T-helper 17 cell (primary cell): ENCODE results near the gene NDUFB6. TPM values are rescaled to one million over a fixed set of nuclear protein-coding genes. Genes with fewer than 3 reads are reported as not detected.
A peak's percentile ranks its signal among the peaks of the same experiment; 100 is the strongest.
"Not testable (repeated sequence)": the region's sequence is repeated elsewhere in the genome, so short reads cannot be mapped to it uniquely, and the experiment has no call there.

Experiments
- ATAC-seq: fragments of 150-1000 bp; cut with Tn5 transposase; 2 replicates; pipeline ENCODE4 v1.10.0; 2021; ENCODE audit warnings: mild to moderate bottlenecking, moderate library complexity
- DNase-seq, 3 donors: peaks; one replicate each; pipeline versions ENCODE4 v3.0.0 to v3.0.0-alpha.2; 2020 to 2021
- H3K9me3 ChIP-seq: one replicate; pipeline ENCODE4 v1.7.0; 2013; ENCODE audit warnings: low read length, mild to moderate bottlenecking; ENCODE audit not compliant: control insufficient read depth, poor library complexity, severe bottlenecking
- H3K27ac Mint-ChIP-seq: one replicate; pipeline ENCODE4 v1.8.0; 2022; ENCODE audit warnings: mild to moderate bottlenecking, moderate library complexity, mixed read lengths
- H3K27me3 Mint-ChIP-seq: one replicate; pipeline ENCODE4 v1.8.0; 2022; ENCODE audit warnings: mixed read lengths
- H3K36me3 Mint-ChIP-seq: one replicate; pipeline ENCODE4 v1.8.0; 2022; ENCODE audit warnings: low read depth, mixed read lengths
- H3K4me1 Mint-ChIP-seq: one replicate; pipeline ENCODE4 v1.8.0; 2022; ENCODE audit warnings: mild to moderate bottlenecking, mixed read lengths
- H3K4me3 Mint-ChIP-seq: one replicate; pipeline ENCODE4 v1.8.0; 2022; ENCODE audit warnings: mild to moderate bottlenecking, moderate library complexity, mixed read lengths
- total RNA-seq, 4 donors: library from RNA in 2 of 4; stranded (reverse) in 2 of 4; gene quantifications; one replicate each; pipeline ENCODE4 v1.2.3 and lab custom pipeline; 2022 to 2026

NDUFB6 gene
- total RNA-seq, 2 donors from 2014 or later: 11.1 to 14.2 TPM

- peak overlapping the region; percentile 98 for H3K27ac Mint-ChIP-seq
- ATAC-seq: no peak
Measured at GRCh38 chr9:32554107-32554506, 18.9 kb downstream of the NDUFB6 start.

GRCh38 chr9:32552172-32552872 is 20.6 kb downstream of the NDUFB6 start, which contains the start of the genes SMIM27 and TOPORS:
Gene SMIM27 (plus strand): TSS chr9:32552327. CDS start chr9:32552435, 108 bp downstream.
Gene TOPORS (minus strand): TSS chr9:32552586. CDS start chr9:32552436, 150 bp downstream.
- no peaks in the 10 kb centered on the region for H3K27me3 Mint-ChIP-seq
- peaks cover 26% of the 10 kb centered on the region for H3K4me1 Mint-ChIP-seq
- H3K4me3 Mint-ChIP-seq: peak within 1 kb of the TSS; percentile 96
- peak within 1 kb of the TSS; percentile 98 for H3K27ac Mint-ChIP-seq
- no peaks in the 10 kb centered on the region for H3K9me3 ChIP-seq
- peaks cover 5% of the 10 kb centered on the region for H3K36me3 Mint-ChIP-seq
- ATAC-seq: peak; percentile 72
- DNase-seq: peak; percentile 86 to 87 (median 87)

More at GRCh38 chr9:32554107-32554506, 18.9 kb downstream of the NDUFB6 start:
- no peak for DNase-seq
- H3K9me3 ChIP-seq: no peaks in the 10 kb centered on the region
- no peak overlapping the region for H3K4me3 Mint-ChIP-seq
- peaks cover 27% of the 10 kb centered on the region for H3K4me1 Mint-ChIP-seq
- no peaks in the 10 kb centered on the region for H3K27me3 Mint-ChIP-seq
- H3K36me3 Mint-ChIP-seq: peaks cover 2% of the 10 kb centered on the region

- peaks cover 5% of the 10 kb centered on the region for H3K36me3 Mint-ChIP-seq
- ATAC-seq (peak; percentile 12), DNase-seq (peak; percentile 18 to 23 (median 19))
- H3K4me3 Mint-ChIP-seq: peak overlapping the region; percentile 96
- peak overlapping the region; percentile 98 for H3K27ac Mint-ChIP-seq
- H3K9me3 ChIP-seq: no peaks in the 10 kb centered on the region
- no peaks in the 10 kb centered on the region for H3K27me3 Mint-ChIP-seq
- H3K4me1 Mint-ChIP-seq: peaks cover 26% of the 10 kb centered on the region
Measured at GRCh38 chr9:32551276-32552051, 21.5 kb downstream of the NDUFB6 start.

GRCh38 chr9:32550562-32551275 is 22.2 kb downstream of the NDUFB6 start:
- Mint-ChIP-seq H3K36me3 (peaks cover 5% of the 10 kb centered on the region), H3K4me3 (peak overlapping the region; percentile 96), H3K4me1 (peaks cover 22% of the 10 kb centered on the region), H3K27ac (peak overlapping the region; percentile 98), H3K27me3 (no peaks in the 10 kb centered on the region)
- DNase-seq (peak; percentile 90 to 97 (median 95)), ATAC-seq (peak; percentile 85)
- H3K9me3 ChIP-seq: no peaks in the 10 kb centered on the region

- no peak for DNase-seq
- no peaks in the 10 kb centered on the region for H3K27me3 Mint-ChIP-seq
- peaks cover 22% of the 10 kb centered on the region for H3K4me1 Mint-ChIP-seq
- H3K27ac Mint-ChIP-seq: peak overlapping the region; percentile 98
- H3K9me3 ChIP-seq: no peaks in the 10 kb centered on the region
- ATAC-seq: no peak
- H3K4me3 Mint-ChIP-seq: peak overlapping the region; percentile 96
- H3K36me3 Mint-ChIP-seq: peaks cover 5% of the 10 kb centered on the region
Measured at GRCh38 chr9:32550150-32550561, 22.8 kb downstream of the NDUFB6 start.

GRCh38 chr9:32548213-32548612 is 24.7 kb downstream of the NDUFB6 start:
- H3K4me3 Mint-ChIP-seq, H3K27ac Mint-ChIP-seq, H3K27me3 Mint-ChIP-seq, DNase-seq, H3K36me3 Mint-ChIP-seq, H3K9me3 ChIP-seq, ATAC-seq: not testable (repeated sequence)
- peaks cover 20% of the 10 kb centered on the region for H3K4me1 Mint-ChIP-seq

- Mint-ChIP-seq H3K4me3 (no peak overlapping the region), H3K27me3 (no peaks in the 10 kb centered on the region), H3K36me3 (peaks cover 11% of the 10 kb centered on the region)
Measured at GRCh38 chr9:32545884-32546283, 27.1 kb downstream of the NDUFB6 start.

GRCh38 chr9:32543047-32543446 is 29.9 kb downstream of the NDUFB6 start:
- Mint-ChIP-seq H3K4me3 (no peak overlapping the region), H3K27ac (no peak overlapping the region), H3K27me3 (no peaks in the 10 kb centered on the region), H3K4me1 (peaks cover 9% of the 10 kb centered on the region), H3K36me3 (peaks cover 7% of the 10 kb centered on the region)
- no peaks in the 10 kb centered on the region for H3K9me3 ChIP-seq
- no peak for DNase-seq
- no peak for ATAC-seq

More at GRCh38 chr9:32545884-32546283, 27.1 kb downstream of the NDUFB6 start:
- DNase-seq (no peak), ATAC-seq (no peak)
- no peaks in the 10 kb centered on the region for H3K9me3 ChIP-seq
- Mint-ChIP-seq H3K4me1 (peaks cover 20% of the 10 kb centered on the region), H3K27ac (no peak overlapping the region)

- ATAC-seq: no peak
- no peaks in the 10 kb centered on the region for H3K9me3 ChIP-seq
- peaks cover 11% of the 10 kb centered on the region for H3K4me1 Mint-ChIP-seq
- no peaks in the 10 kb centered on the region for H3K27me3 Mint-ChIP-seq
- H3K36me3 Mint-ChIP-seq: peaks cover 7% of the 10 kb centered on the region
- H3K27ac Mint-ChIP-seq: peak overlapping the region; percentile 46
- no peak for DNase-seq
- no peak overlapping the region for H3K4me3 Mint-ChIP-seq
Measured at GRCh38 chr9:32533816-32534215, 39.1 kb downstream of the NDUFB6 start.

GRCh38 chr9:32533336-32533735 is 39.6 kb downstream of the NDUFB6 start:
- Mint-ChIP-seq H3K27ac (peak overlapping the region; percentile 46), H3K4me3 (no peak overlapping the region), H3K4me1 (peaks cover 11% of the 10 kb centered on the region), H3K27me3 (no peaks in the 10 kb centered on the region), H3K36me3 (peaks cover 7% of the 10 kb centered on the region)
- H3K9me3 ChIP-seq: no peaks in the 10 kb centered on the region
- DNase-seq: no peak
- ATAC-seq: no peak

GRCh38 chr9:32526707-32527048 is 46.3 kb downstream of the NDUFB6 start:
- no peaks in the 10 kb centered on the region for H3K9me3 ChIP-seq
- H3K4me1 Mint-ChIP-seq: peaks cover 39% of the 10 kb centered on the region
- ATAC-seq (no peak), DNase-seq (no peak)
- no peaks in the 10 kb centered on the region for H3K27me3 Mint-ChIP-seq
- H3K36me3 Mint-ChIP-seq: peaks cover 8% of the 10 kb centered on the region
- H3K27ac Mint-ChIP-seq: peak overlapping the region; percentile 98
- peak overlapping the region; percentile 94 for H3K4me3 Mint-ChIP-seq

GRCh38 chr9:32526041-32526706 is 46.8 kb downstream of the NDUFB6 start, which contains the start of gene RIGI:
Gene RIGI (minus strand): TSS chr9:32526196. CDS start chr9:32526166, 30 bp downstream.
- DNase-seq: peak; percentile 74 to 85 (median 80)
- H3K27ac Mint-ChIP-seq: peak within 1 kb of the TSS; percentile 98
- ATAC-seq: peak; percentile 82
- no peaks in the 10 kb centered on the region for H3K9me3 ChIP-seq
- H3K4me1 Mint-ChIP-seq: peaks cover 41% of the 10 kb centered on the region
- H3K4me3 Mint-ChIP-seq: peak within 1 kb of the TSS; percentile 94
- peaks cover 8% of the 10 kb centered on the region for H3K36me3 Mint-ChIP-seq
- no peaks in the 10 kb centered on the region for H3K27me3 Mint-ChIP-seq
